HepG2 (cell line): Measurements from ENCODE around the gene CD24. TPM values are rescaled to one million over a fixed set of nuclear protein-coding genes. Genes with fewer than 3 reads are reported as not detected.

ENCODE experiments used
- AHDC1 ChIP-seq: sonication (generic); formaldehyde crosslinking; IDR thresholded peaks from 2 replicates; pipeline ENCODE4 v1.5.1; 2020; ENCODE audit warnings: mild to moderate bottlenecking, missing genetic modification reagents, borderline replicate concordance
- CENPX ChIP-seq: sonication (generic); formaldehyde crosslinking; IDR thresholded peaks from 2 replicates; pipeline ENCODE4 v1.9.0; 2021; ENCODE audit warnings: mild to moderate bottlenecking, missing genetic modification reagents, moderate library complexity
- ERF ChIP-seq: IDR thresholded peaks from 2 replicates; pipeline ENCODE4 v1.6.1; 2018; ENCODE audit warnings: missing biosample characterization, missing genetic modification reagents
- FOXM1 ChIP-seq: sonication (generic); formaldehyde crosslinking; IDR thresholded peaks from 2 replicates; pipeline ENCODE4 v1.5.0; 2020; ENCODE audit warnings: missing genetic modification reagents
- SMYD3 ChIP-seq: sonication (generic); formaldehyde crosslinking; IDR thresholded peaks from 2 replicates; pipeline ENCODE4 v1.8.1; 2023; ENCODE audit warnings: mild to moderate bottlenecking, missing genetic modification reagents
- SP5 ChIP-seq: IDR thresholded peaks from 2 replicates; pipeline ENCODE4 v1.6.1; 2016; ENCODE audit warnings: low read depth, borderline replicate concordance
- ZNF33A ChIP-seq: sonication (generic); formaldehyde crosslinking; IDR thresholded peaks from 2 replicates; pipeline ENCODE4 v1.5.1; 2020; ENCODE audit warnings: missing genetic modification reagents, mild to moderate bottlenecking, moderate library complexity, borderline replicate concordance
- ZNF768 ChIP-seq: sonication (generic); formaldehyde crosslinking; IDR thresholded peaks from 2 replicates; pipeline ENCODE4 v1.4.0; 2020; ENCODE audit warnings: missing genetic modification reagents
- polyA plus RNA-seq, 8 experiments: library from polyadenylated mRNA; depleted of rRNA in 3 of 8; stranded (reverse) in 7 of 8; unstranded in 1 of 8; fragments of >200 nt; fragmentation: Illumina TruSeq in 4 of 8; extraction: Trizol in 4 of 8; gene quantifications; 2 replicates each; pipeline versions ENCODE4 v1.2.1 to v1.2.3, GENCODE V29; 2011 to 2016; ENCODE audit warnings: low read depth in 4 of 8, missing spikeins in 1 of 8, mixed read lengths in 1 of 8; ENCODE audit not compliant: insufficient read depth in 1 of 8
- total RNA-seq, 5 experiments: library from RNA; depleted of rRNA; stranded (reverse); fragments of >200 nt; fragmentation: Illumina TruSeq; extraction: Trizol; gene quantifications; 2 replicates each; pipeline ENCODE4 v1.2.3, GENCODE V29; 2016; ENCODE audit warnings: low read depth in 1 of 5

Gene CD24
- total and polyA plus RNA-seq, 2 of the 13 experiments (the other 11 are each of a cell fraction or from before 2014, with no cell fraction given) = 11.3 to 30.5 TPM

- TF ChIP-seq AHDC1 (CRISPR knock-in tag) (no peak), SMYD3 (CRISPR knock-in tag) (no peak), ERF (CRISPR knock-in tag) (no peak), ZNF768 (CRISPR knock-in tag) (no peak), FOXM1 (no peak), CENPX (CRISPR knock-in tag) (no peak), ZNF33A (CRISPR knock-in tag) (no peak), SP5 (no peak)
- TF ChIP-seq, all 625 proteins: peak for 0
Observed at GRCh38 chr6:106966671-106967640, 7.6 kb downstream of the CD24 start (continued).
